Inflammatory macrophage (primary cell): Measurements from ENCODE around the gene ZFTA.
"Not testable (repeated sequence)": the region's sequence is repeated elsewhere in the genome, so short reads cannot be mapped to it uniquely, and the experiment has no call there.

Experiments used
- DNase-seq, 2 donors: peaks; one replicate each; pipeline ENCODE4 v3.0.0-alpha.2; 2020 to 2022
- total RNA-seq, 18 experiments: gene quantifications; one replicate each; lab custom pipeline; 2026; ENCODE audit warnings: mixed read lengths in 6 of 18, inconsistent platforms in 2 of 18; lab: John Stamatoyannopoulos, UW

The ZFTA gene
- total RNA-seq: 0.35 to 2.1 (median 1.4) reads per million in 18 experiments

- peak in 1 of 2 donors; percentile 13 for DNase-seq
Observed at GRCh38 chr11:63768237-63769041, at the start of gene ZFTA. Gene ZFTA (minus strand): TSS chr11:63768775. CDS start chr11:63768622, 153 bp downstream.

- DNase-seq: no peak
Observed at GRCh38 chr11:63817758-63818498, 49.4 kb upstream of the ZFTA start.

DNA sequence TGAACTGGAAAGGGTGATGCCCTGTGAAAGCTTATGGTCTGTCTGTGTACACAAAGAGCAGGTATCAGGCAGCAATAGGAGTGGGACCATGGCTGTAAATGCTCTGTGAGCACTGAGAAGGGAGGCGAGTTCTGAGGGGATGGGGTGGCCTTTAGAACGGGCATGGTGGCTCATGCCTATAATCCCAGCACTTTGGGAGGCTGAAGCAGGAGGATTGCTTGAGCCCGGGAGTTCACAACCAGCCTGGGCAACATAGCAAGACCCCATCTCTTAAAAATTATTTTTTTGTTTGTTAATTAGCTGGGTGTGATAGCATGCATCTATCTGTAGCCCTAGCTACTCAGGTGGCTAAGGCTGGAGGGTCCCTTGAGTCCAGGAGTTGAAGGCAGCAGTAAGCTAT lies 48.2 kb upstream of the ZFTA start:
- DNase-seq: no peak

DNA sequence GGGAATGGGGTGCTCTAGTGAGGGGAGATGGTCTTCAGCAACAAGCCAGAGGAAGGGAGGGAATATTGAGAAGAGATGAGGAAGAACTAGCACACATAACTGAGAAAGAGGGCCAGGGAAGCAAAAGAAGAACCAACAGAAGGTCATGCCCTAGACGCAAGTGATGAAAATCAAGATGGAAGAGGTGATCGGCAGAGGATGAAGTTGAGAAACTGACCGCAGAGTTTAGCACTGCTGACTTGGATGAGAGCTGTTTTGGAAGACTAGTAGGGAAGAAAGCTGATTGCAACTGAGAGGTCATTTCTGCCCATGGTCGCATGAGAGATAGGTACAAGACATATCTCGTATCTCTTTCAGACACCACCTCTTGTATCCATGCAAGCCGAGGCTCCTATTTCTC lies 47.6 kb upstream of the ZFTA start:
- peak; percentile 37 to 82 for DNase-seq

GRCh38 chr11:63814383-63814736 lies 45.8 kb upstream of the ZFTA start:
- no peak for DNase-seq

GRCh38 chr11:63813563-63814382 lies 45.2 kb upstream of the ZFTA start:
- peak in 1 of 2 donors; percentile 40 for DNase-seq

- peak; percentile 52 to 70 for DNase-seq
Observed at GRCh38 chr11:63813035-63813562, 44.5 kb upstream of the ZFTA start, which contains the start of gene SPINDOC. Gene SPINDOC (plus strand): TSS chr11:63813456. CDS start chr11:63813687, 231 bp downstream.

GRCh38 chr11:63811522-63811921 lies 42.9 kb upstream of the ZFTA start:
- no peak for DNase-seq

- not testable (repeated sequence) for DNase-seq
Observed at GRCh38 chr11:63810383-63810782, 41.8 kb upstream of the ZFTA start.

- no peak for DNase-seq
Observed at GRCh38 chr11:63805844-63806415, 37.4 kb upstream of the ZFTA start.

- no peak for DNase-seq
Observed at GRCh38 chr11:63804259-63804658, 35.7 kb upstream of the ZFTA start.

DNA sequence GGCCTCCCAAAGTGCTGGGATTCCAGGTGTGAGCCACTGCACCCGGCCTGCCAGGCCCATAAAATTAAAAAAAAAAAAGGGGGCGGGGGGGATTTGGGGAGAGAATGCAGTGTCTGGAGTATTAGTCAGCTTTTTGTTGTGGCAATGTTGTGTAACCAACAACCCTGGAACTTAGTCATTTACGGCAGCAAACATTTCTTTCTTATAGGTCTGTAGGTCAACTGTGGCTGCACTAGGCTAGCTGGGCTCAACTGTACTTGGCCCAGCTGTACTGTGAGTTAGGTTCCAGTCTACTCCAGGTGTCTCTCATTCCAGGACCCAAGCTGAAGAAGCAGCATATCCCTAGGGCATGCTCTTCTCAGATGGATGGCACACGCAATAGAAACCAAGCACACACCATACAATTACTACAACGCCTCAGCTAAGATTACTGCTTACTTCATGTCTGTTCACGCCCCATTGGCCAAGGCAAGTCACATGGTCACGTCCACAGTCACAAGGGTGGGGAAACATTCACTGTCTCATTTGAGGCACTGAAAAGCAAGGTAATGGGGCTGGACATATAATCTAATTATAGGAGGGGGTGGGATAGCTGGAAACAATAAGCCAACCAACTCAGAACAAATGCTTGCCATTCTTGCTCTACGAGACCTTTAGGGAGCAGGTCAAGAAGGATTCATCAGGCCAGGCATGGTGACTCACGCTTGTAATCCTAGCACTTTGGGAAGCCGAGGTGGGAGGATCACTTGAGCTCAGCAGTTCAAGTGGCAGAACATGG lies 34.3 kb upstream of the ZFTA start:
- peak in 1 of 2 donors; percentile 11 for DNase-seq

- no peak for DNase-seq
Observed at GRCh38 chr11:63800921-63801320, 32.3 kb upstream of the ZFTA start.

- DNase-seq: peak in 1 of 2 donors; percentile 14
Observed at GRCh38 chr11:63795066-63795465, 26.5 kb upstream of the ZFTA start.

DNA sequence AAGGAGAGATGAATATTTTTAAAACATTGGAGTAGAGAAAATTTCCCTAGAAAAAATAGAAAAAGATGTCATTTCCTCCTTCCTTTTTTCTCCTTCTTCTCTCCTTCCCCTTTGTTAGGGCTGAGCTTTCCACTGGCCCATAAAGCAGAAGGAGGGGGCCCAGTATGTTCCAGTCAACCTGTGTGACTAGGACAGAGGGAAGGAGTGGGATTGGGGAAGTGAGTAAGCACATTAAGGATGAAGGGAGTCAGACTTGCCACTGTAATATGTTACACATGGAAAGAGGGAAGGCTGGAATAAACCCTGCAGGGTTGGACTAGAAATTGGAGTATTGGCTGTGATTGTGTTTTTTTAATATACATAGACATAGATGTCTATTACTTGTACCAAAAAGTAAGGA lies 24.6 kb upstream of the ZFTA start:
- peak; percentile 62 to 66 for DNase-seq

GRCh38 chr11:63791495-63792167 lies 23.1 kb upstream of the ZFTA start:
- DNase-seq: no peak

GRCh38 chr11:63785823-63786222 lies 17.2 kb upstream of the ZFTA start:
- no peak for DNase-seq

- DNase-seq: no peak
Observed at GRCh38 chr11:63783925-63784592, 15.5 kb upstream of the ZFTA start.

DNA sequence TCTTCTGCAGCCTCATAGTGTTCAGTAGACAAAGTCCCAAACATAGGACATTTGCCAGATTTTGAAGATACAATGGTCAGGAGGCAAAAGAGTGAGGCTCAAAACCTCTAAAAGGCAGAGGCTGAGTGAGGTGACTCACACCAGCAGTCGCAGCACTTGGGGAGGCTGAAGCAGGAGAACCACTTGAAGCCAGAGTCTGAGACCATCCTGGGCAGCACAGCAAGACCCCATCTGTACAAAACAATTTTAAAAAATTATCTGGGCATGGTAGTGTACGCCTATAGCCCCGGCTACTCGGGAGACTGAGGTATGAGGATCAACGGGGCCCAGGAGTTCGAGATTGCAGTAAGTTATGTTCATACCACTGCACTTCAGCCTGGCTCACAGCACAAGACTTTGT lies 14.2 kb upstream of the ZFTA start:
- no peak for DNase-seq

GRCh38 chr11:63779039-63779438 lies 10.5 kb upstream of the ZFTA start:
- no peak for DNase-seq
